Muscle layer of colon (tissue), 2 donors: ENCODE data around the gene PGLYRP2.
"Not testable (repeated sequence)": the region's sequence is repeated elsewhere in the genome, so short reads cannot be mapped to it uniquely, and the experiment has no call there.

Source experiments
- H3K27ac ChIP-seq: one replicate; pipeline ENCODE4 v1.7.0; 2013; ENCODE audit warnings: low read depth, mild to moderate bottlenecking, low read length, moderate library complexity
- H3K27me3 ChIP-seq, 2 donors: one replicate each; pipeline ENCODE4 v1.7.0; 2013; ENCODE audit warnings: low read length in 2 of 2, mild to moderate bottlenecking in 2 of 2; ENCODE audit not compliant: insufficient read depth in 2 of 2, control insufficient read depth in 1 of 2
- H3K36me3 ChIP-seq: one replicate; pipeline ENCODE4 v1.7.0; 2013; ENCODE audit warnings: mild to moderate bottlenecking, low read length; ENCODE audit not compliant: insufficient read depth
- H3K4me1 ChIP-seq: one replicate; pipeline ENCODE4 v1.7.0; 2013; ENCODE audit warnings: mild to moderate bottlenecking, low read length; ENCODE audit not compliant: insufficient read depth
- H3K4me3 ChIP-seq, 2 donors: one replicate each; pipeline ENCODE4 v1.7.0; 2013; ENCODE audit warnings: low read length in 2 of 2, low read depth in 1 of 2, mild to moderate bottlenecking in 1 of 2, moderate library complexity in 1 of 2
- H3K9ac ChIP-seq: one replicate; pipeline ENCODE4 v1.7.0; 2013; ENCODE audit warnings: low read length
- H3K9me3 ChIP-seq: one replicate; pipeline ENCODE4 v1.7.0; 2013; ENCODE audit warnings: mild to moderate bottlenecking, low read length
- donor health status: abdominal sarcoma.
- donor health status: Adenocarcinoma of cecum.

Gene PGLYRP2

DNA sequence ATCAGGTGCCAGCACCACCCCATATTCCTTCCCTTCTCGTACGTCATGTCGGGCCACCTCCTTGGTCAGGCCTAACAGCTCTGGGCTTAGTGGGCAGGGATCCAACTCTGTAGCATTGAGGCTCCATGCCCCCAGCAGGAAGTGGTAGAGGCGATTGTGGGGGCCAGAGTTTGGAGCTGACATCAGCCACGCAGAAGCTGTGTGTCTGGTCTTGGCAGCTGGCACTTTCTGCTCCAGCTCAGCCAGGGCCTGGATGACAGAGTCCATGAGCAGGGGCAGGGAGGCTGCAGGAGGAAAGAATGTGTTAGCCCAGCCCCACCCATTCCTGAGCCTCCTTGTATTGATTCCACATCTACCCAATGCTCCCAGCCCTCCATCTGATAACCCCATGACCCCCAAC is 3.0 kb downstream of the PGLYRP2 start:
- H3K27ac ChIP-seq, result no peak overlapping the region
- no peaks in the 10 kb centered on the region for H3K4me1 ChIP-seq
- H3K27me3 ChIP-seq, result peaks cover 0 to 6% of the 10 kb centered on the region in 2 donors
- no peak overlapping the region for H3K9ac ChIP-seq
- H3K4me3 ChIP-seq, result no peak overlapping the region
- no peaks in the 10 kb centered on the region for H3K9me3 ChIP-seq
- H3K36me3 ChIP-seq, result no peaks in the 10 kb centered on the region

GRCh38 chr19:15475611-15476010 is 3.7 kb downstream of the PGLYRP2 start:
- Histone ChIP-seq H3K27ac (no peak overlapping the region), H3K9me3 (no peaks in the 10 kb centered on the region), H3K4me3 (no peak overlapping the region), H3K36me3 (no peaks in the 10 kb centered on the region), H3K27me3 (peaks cover 0 to 8% of the 10 kb centered on the region in 2 donors), H3K4me1 (no peaks in the 10 kb centered on the region), H3K9ac (no peak overlapping the region)

DNA sequence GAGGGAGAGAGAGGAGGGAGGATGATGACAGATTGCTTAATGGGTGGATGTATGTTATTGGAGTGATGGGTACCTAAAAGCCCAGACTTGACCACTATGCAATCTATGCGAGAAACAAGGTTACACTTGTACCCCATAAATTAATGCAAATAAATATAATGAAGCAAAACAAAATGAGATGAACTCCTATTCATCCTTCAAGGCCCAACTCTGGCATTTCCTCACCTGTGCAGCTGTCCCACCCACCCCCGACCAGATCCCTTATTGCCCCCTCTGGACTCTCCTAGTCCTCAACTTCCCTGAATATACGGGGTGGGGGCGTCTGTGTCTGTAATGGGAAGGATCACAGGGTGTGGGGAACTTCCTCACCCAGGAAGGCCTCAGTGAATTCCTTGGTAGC is 4.1 kb downstream of the PGLYRP2 start:
- H3K4me3 ChIP-seq, result no peak overlapping the region

DNA sequence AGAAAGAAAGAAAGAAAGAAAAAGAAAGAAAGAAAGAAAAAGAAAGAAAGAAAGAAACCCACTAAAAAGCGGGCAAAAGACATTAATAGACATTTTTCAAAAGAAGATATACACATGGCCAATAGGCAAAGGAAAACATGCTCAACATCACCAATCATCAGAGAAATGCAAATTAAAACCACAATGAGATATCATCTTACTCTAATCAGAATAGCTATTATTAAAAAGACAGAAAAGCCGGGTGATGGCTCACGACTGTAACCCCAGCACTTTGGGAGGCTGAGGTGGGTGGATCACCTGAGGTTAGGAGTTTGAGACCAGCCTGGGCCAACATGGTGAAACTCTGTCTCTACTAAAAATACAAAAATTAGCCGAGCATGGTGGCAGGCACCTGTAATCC is 5.5 kb downstream of the PGLYRP2 start:
- H3K4me1 ChIP-seq, H3K9me3 ChIP-seq, H3K9ac ChIP-seq, H3K4me3 ChIP-seq, H3K36me3 ChIP-seq, H3K27ac ChIP-seq: not testable (repeated sequence)
- H3K27me3 ChIP-seq, result peaks cover 13 to 20% of the 10 kb centered on the region in 2 donors

More for the DNA sequence above, 4.1 kb downstream of the PGLYRP2 start:
- peaks cover under 1 to 8% of the 10 kb centered on the region in 2 donors for H3K27me3 ChIP-seq
- no peaks in the 10 kb centered on the region for H3K4me1 ChIP-seq
- H3K9ac ChIP-seq, result no peak overlapping the region
- H3K27ac ChIP-seq, result no peak overlapping the region
- H3K9me3 ChIP-seq, result no peaks in the 10 kb centered on the region
- H3K36me3 ChIP-seq, result no peaks in the 10 kb centered on the region

DNA sequence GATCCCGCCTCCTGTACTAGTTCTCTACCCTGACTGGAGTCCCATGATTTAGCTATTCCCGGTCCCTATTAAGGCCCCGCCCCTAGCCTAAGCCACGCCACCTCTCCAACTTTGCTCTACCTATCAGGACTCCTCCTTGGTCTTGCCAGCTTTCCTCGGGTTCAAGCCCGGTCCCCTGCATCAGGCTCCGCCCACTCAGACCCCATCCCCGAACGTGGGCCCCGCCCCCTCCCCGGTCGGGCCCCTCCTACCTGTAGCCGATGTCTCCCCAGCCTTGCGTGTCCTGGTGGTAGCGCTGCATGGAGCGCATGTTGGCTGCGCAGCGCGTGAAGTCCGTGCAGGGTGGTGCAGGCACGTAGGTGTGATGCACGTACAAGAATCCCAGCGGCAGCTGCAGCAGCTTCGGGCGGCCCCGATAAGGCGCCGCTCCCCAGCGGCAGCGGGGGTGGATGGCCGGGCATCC is 7.6 kb downstream of the PGLYRP2 start:
- Histone ChIP-seq H3K4me3 (no peak overlapping the region), H3K9me3 (no peaks in the 10 kb centered on the region)

DNA sequence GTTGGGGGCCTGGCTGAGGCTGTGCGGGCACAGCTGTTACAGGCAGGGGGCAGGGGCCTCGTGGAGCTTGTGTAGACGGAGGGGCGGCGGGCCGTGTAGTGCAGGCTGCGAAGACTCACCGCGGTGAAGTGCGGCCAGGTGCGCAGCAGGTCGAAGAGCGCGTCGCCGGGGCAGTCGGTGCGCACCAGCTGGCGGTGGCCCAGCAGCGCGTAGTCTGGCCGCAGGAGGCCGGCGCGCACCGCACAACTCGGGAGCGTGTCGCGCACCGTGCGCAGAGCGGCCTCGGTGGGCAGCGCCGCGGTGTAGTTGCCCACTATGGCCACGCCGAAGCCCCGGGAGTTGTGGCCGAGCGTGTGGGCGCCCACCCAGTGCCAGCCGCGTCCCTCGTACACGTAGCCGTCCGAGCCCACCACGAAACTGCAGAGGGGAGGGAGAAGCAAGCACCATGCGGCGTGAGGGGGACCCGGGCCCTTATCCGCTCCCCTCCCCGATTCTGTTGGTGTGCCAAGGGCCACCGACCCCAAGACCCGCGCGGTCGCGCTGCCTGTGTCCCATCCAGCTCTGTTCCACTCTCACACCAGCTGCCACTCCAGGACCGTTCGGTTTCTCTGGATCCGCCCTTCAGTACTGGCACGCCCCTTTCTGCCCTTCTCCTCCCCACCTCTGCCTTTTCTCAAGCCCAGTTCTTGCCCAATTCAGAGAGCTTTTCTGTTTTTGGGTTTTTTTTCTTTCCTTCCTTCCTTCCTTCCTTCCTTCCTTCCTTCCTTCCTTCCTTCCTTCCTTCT is 9.6 kb downstream of the PGLYRP2 start:
- no peak overlapping the region for H3K27ac ChIP-seq
- no peaks in the 10 kb centered on the region for H3K4me1 ChIP-seq
- H3K4me3 ChIP-seq, result no peak overlapping the region
- no peaks in the 10 kb centered on the region for H3K9me3 ChIP-seq
- H3K36me3 ChIP-seq, result no peaks in the 10 kb centered on the region
- no peak overlapping the region for H3K9ac ChIP-seq
- H3K27me3 ChIP-seq, result peaks cover 18 to 28% of the 10 kb centered on the region in 2 donors

More for the DNA sequence above, 7.6 kb downstream of the PGLYRP2 start:
- H3K27ac ChIP-seq, result no peak overlapping the region
- no peak overlapping the region for H3K9ac ChIP-seq
- H3K4me1 ChIP-seq, result no peaks in the 10 kb centered on the region
- peaks cover 16 to 28% of the 10 kb centered on the region in 2 donors for H3K27me3 ChIP-seq
- no peaks in the 10 kb centered on the region for H3K36me3 ChIP-seq

GRCh38 chr19:15468675-15469512 is 10.4 kb downstream of the PGLYRP2 start:
- Histone ChIP-seq H3K27me3 (peaks cover 22 to 36% of the 10 kb centered on the region in 2 donors), H3K36me3 (no peaks in the 10 kb centered on the region), H3K9ac (no peak overlapping the region), H3K9me3 (no peaks in the 10 kb centered on the region), H3K4me1 (no peaks in the 10 kb centered on the region), H3K4me3 (no peak overlapping the region), H3K27ac (no peak overlapping the region)

DNA sequence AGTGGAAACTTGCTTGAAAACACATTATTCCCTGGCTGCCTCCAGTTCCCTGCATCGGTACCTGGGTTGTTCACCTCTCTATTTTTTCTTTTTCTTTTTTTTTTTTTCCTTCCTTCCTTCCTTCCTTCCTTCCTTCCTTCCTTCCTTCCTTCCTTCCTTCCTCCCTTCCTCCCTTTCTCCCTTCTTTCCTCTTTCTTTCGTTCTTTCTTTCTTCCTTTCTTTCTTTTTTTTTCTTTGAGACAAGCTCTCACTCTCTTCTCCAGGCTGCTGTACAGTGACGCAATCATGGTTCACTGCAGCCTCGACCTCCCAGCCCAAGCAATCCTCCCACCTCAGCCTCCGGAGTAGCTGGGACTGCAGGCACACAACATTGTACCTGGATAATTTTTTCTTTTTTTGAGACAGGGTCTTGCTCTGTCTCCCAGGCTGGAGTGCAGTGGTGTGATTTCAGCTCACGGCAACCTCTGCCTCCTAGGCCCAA is 11.5 kb downstream of the PGLYRP2 start:
- Histone ChIP-seq H3K9me3 (no peaks in the 10 kb centered on the region), H3K36me3 (no peaks in the 10 kb centered on the region), H3K4me1 (no peaks in the 10 kb centered on the region), H3K9ac (no peak overlapping the region), H3K27me3 (peaks cover 22 to 42% of the 10 kb centered on the region in 2 donors), H3K27ac (no peak overlapping the region), H3K4me3 (no peak overlapping the region)

GRCh38 chr19:15466851-15467733 is 12.2 kb downstream of the PGLYRP2 start:
- H3K27ac ChIP-seq, result no peak overlapping the region
- H3K27me3 ChIP-seq, result peaks cover 22 to 42% of the 10 kb centered on the region in 2 donors
- no peak overlapping the region for H3K9ac ChIP-seq
- no peaks in the 10 kb centered on the region for H3K9me3 ChIP-seq
- no peaks in the 10 kb centered on the region for H3K4me1 ChIP-seq
- H3K4me3 ChIP-seq, result no peak overlapping the region
- H3K36me3 ChIP-seq, result no peaks in the 10 kb centered on the region

- no peak within 1 kb of the TSS for H3K9ac ChIP-seq
- H3K27ac ChIP-seq, result no peak within 1 kb of the TSS
- peaks cover 17 to 30% of the 10 kb centered on the region in 2 donors for H3K27me3 ChIP-seq
- no peaks in the 10 kb centered on the region for H3K36me3 ChIP-seq
- no peaks in the 10 kb centered on the region for H3K4me1 ChIP-seq
- H3K9me3 ChIP-seq, result no peaks in the 10 kb centered on the region
- H3K4me3 ChIP-seq, result no peak within 1 kb of the TSS
Observed at GRCh38 chr19:15464394-15465385, 14.6 kb downstream of the PGLYRP2 start, which contains the start of gene RASAL3. TSS of gene RASAL3 (minus strand) at chr19:15464544. CDS start at chr19:15464358, 186 bp downstream.
